ENCODE data around the gene GMCL1.

DNA sequence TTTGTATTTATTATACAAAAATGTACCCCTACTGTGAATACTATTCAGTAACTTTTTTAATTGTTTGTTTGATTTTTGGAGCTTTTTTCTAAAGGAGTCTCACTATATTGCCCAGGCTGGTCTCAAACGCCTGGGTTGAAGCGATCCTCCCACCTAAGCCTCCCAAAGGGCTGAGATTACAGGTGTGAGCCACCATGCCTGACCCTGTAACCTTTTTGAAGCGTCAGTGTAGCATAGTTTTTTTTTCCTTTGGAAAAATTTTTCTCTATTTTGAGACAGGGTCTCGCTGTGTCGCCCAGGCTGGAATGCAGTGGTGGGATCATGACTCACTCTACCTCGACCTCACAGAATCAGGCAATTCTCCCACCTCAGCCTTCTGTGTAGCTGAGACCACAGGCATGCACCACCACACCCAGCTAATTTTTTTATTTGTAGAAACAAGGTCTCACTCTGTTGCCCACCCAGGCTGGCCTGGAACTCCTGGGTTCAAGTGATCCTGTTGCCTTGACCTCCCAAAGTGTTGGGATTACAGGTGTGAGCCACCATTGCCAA, 2.0 kb downstream of the GMCL1 start:
- no peak for TF ChIP-seq POLR2A (IDR thresholded peaks at IDR 0.05)
- TF ChIP-seq, protein P1, sequence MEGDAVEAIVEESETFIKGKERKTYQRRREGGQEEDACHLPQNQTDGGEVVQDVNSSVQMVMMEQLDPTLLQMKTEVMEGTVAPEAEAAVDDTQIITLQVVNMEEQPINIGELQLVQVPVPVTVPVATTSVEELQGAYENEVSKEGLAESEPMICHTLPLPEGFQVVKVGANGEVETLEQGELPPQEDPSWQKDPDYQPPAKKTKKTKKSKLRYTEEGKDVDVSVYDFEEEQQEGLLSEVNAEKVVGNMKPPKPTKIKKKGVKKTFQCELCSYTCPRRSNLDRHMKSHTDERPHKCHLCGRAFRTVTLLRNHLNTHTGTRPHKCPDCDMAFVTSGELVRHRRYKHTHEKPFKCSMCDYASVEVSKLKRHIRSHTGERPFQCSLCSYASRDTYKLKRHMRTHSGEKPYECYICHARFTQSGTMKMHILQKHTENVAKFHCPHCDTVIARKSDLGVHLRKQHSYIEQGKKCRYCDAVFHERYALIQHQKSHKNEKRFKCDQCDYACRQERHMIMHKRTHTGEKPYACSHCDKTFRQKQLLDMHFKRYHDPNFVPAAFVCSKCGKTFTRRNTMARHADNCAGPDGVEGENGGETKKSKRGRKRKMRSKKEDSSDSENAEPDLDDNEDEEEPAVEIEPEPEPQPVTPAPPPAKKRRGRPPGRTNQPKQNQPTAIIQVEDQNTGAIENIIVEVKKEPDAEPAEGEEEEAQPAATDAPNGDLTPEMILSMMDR (IDR thresholded peaks at IDR 0.05): no peak

Measured in right lobe of liver (tissue), 4 donors.